ENCODE results near the gene CLGN. TPM values are rescaled to one million over a fixed set of nuclear protein-coding genes. Genes with fewer than 3 reads are reported as not detected.

The CLGN gene
- total and polyA plus RNA-seq, 2 of the 13 experiments (the other 11 are each of a cell fraction or from before 2014, with no cell fraction given), result 7.2 to 17.0 TPM

DNA sequence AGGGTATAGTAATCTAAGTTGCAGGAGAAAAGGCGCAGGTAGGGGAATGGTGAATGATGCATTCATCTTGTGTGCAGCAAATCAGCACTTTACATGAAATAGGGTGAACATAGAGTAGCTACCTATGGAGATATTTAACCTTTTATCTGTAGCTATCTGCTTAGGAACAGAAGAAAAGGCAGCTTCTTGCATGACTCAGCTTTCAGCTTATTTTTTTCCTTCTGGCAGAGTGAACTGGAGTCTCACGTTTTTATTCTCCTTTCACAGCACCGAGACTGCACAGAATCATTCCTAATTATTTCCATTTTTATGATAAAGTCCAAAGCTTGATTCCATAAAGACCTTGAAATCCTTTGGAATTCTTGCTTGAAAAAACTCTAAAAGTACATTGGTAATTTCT lies 58.8 kb downstream of the CLGN start:
- in situ Hi-C loops (cut with HindIII; ENCODE audit: extremely low pct_ligation_motif_present, low pct_unique_long_range_greater_than_20kb) (no loop called here), intact Hi-C loops (cut with micrococcal nuclease; ENCODE audit: unreplicated experiment) (no loop called here)
- CTCF ChIA-PET (ENCODE audit: low intra/inter-chr PET ratio, low total read pairs), result no interaction called here
- H3K4me3 ChIP-seq (replicated peaks in 1 of 3; ENCODE audit: insufficient read depth in 1 of 3, low read depth in 2 of 3, low read length in 3 of 3), result no peak overlapping the region
- no peaks in the 10 kb centered on the region for H3K27me3 ChIP-seq (ENCODE audit: control insufficient read depth in 1 of 2, insufficient read depth in 2 of 2, low read length in 2 of 2)
- no peaks in the 10 kb centered on the region for H3K9me3 ChIP-seq (ENCODE audit: low read length)
- H3K4me1 ChIP-seq (ENCODE audit: insufficient read depth, low read length), result peaks cover 13% of the 10 kb centered on the region
- DNase-seq (ENCODE audit: low spot score) (no peak), ATAC-seq (no peak), FAIRE-seq (no peak)
- no peak overlapping the region for H3K4me2 ChIP-seq (ENCODE audit: low read depth, low read length)
- no peaks in the 10 kb centered on the region for H3K79me2 ChIP-seq (ENCODE audit: insufficient read depth, low read length)
- H3K27ac ChIP-seq (ENCODE audit: extremely low read length, insufficient read depth, low read length), result no peak overlapping the region
- H3K36me3 ChIP-seq (replicated peaks in 1 of 2; ENCODE audit: control insufficient read depth in 1 of 2, insufficient read depth in 2 of 2, low read length in 2 of 2), result no peaks in the 10 kb centered on the region
- no TSS peak for BruUV-seq (replicated peaks)
- WGBS (ENCODE audit: low lambda C conversion rate), result 95% methylated on average over 3 of the region's 3 CpGs
- POLR2A ChIA-PET, result no interaction called here
- H3K9ac ChIP-seq (ENCODE audit: insufficient read depth, low read depth, low read length), result no peak overlapping the region
- no peaks in the 10 kb centered on the region for H4K20me1 ChIP-seq (ENCODE audit: insufficient read depth, low read length)
- no peak overlapping the region for H2AFZ ChIP-seq (ENCODE audit: low read length)
- TF ChIP-seq GTF3A (CRISPR knock-in tag; conservative IDR thresholded peaks at IDR 0.05) (no peak), HNF1A (IDR thresholded peaks at IDR 0.05; ENCODE audit: low read depth) (no peak), HNF1A (CRISPR knock-in tag; IDR thresholded peaks at IDR 0.05; ENCODE audit: borderline replicate concordance) (no peak), BRD4 (CRISPR knock-in tag; IDR thresholded peaks at IDR 0.05) (no peak), ZBTB33 (CRISPR knock-in tag; IDR thresholded peaks at IDR 0.05) (no peak), TAF15 (IDR thresholded peaks at IDR 0.05; ENCODE audit: low read depth, low read length, poor library complexity, severe bottlenecking) (no peak), ZNF292 (CRISPR knock-in tag; IDR thresholded peaks at IDR 0.05; ENCODE audit: borderline replicate concordance, low read depth) (no peak), PCBP2 (optimal IDR thresholded peaks at IDR 0.05; ENCODE audit: low read depth, low read length, poor library complexity, severe bottlenecking) (no peak), ZNF556 (CRISPR knock-in tag; IDR thresholded peaks at IDR 0.05; ENCODE audit: borderline replicate concordance) (no peak), EHMT2 (IDR thresholded peaks at IDR 0.05; ENCODE audit: borderline replicate concordance, low read depth, low read length) (no peak), HES4 (CRISPR knock-in tag; IDR thresholded peaks at IDR 0.05; ENCODE audit: borderline replicate concordance) (no peak), ZNF138 (CRISPR knock-in tag; IDR thresholded peaks at IDR 0.05; ENCODE audit: low read depth) (no peak)
- TF ChIP-seq, protein P1, sequence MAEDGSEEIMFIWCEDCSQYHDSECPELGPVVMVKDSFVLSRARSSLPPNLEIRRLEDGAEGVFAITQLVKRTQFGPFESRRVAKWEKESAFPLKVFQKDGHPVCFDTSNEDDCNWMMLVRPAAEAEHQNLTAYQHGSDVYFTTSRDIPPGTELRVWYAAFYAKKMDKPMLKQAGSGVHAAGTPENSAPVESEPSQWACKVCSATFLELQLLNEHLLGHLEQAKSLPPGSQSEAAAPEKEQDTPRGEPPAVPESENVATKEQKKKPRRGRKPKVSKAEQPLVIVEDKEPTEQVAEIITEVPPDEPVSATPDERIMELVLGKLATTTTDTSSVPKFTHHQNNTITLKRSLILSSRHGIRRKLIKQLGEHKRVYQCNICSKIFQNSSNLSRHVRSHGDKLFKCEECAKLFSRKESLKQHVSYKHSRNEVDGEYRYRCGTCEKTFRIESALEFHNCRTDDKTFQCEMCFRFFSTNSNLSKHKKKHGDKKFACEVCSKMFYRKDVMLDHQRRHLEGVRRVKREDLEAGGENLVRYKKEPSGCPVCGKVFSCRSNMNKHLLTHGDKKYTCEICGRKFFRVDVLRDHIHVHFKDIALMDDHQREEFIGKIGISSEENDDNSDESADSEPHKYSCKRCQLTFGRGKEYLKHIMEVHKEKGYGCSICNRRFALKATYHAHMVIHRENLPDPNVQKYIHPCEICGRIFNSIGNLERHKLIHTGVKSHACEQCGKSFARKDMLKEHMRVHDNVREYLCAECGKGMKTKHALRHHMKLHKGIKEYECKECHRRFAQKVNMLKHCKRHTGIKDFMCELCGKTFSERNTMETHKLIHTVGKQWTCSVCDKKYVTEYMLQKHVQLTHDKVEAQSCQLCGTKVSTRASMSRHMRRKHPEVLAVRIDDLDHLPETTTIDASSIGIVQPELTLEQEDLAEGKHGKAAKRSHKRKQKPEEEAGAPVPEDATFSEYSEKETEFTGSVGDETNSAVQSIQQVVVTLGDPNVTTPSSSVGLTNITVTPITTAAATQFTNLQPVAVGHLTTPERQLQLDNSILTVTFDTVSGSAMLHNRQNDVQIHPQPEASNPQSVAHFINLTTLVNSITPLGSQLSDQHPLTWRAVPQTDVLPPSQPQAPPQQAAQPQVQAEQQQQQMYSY (CRISPR knock-in tag; IDR thresholded peaks at IDR 0.05), result no peak
- TF ChIP-seq, protein P2, sequence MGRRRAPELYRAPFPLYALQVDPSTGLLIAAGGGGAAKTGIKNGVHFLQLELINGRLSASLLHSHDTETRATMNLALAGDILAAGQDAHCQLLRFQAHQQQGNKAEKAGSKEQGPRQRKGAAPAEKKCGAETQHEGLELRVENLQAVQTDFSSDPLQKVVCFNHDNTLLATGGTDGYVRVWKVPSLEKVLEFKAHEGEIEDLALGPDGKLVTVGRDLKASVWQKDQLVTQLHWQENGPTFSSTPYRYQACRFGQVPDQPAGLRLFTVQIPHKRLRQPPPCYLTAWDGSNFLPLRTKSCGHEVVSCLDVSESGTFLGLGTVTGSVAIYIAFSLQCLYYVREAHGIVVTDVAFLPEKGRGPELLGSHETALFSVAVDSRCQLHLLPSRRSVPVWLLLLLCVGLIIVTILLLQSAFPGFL (CRISPR knock-in tag; IDR thresholded peaks at IDR 0.05), result no peak
